ENCODE results near the gene ZNF862.
"Not testable (repeated sequence)": the region's sequence is repeated elsewhere in the genome, so short reads cannot be mapped to it uniquely, and the experiment has no call there.

The ZNF862 gene

DNA sequence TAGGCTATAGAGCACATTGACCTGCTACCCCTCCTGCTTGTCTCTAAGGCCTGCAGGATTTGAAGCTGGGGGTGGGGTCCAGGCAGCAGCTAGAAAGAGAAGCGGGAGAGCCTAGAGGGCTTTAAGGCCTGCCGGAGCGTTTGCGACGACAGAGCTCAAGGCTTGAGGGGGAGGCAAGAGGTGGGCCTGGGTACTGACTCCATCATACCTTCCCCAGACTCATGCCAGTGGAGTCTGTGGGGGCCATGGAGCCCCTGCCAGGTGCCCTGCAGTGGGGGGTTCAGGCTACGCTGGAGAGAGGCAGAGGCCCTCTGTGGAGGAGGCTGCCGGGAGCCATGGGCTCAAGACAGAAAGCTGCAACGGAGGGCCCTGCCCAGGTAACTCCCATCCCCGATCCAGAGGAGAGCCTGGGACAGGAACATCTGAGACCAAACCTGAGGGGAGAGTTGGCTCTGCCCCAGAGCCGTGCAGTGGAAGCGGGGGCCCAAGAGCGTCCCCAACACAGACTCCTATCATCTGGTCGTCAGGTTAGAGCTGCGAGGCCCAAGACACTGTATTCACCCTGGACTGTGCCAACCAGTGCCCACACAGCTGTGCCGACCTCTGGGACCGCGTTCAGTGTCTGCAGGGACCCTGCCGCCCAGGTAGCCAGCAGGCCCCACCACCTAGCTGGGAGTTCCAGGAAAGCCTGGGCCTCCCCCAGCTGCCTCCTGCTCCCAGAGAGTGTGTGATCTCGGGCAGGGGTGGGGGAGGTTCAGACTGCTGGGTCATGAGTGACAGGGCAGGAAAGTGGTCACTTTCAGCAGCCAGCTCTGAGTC is 13.2 kb upstream of the ZNF862 start:
- no peak for DNase-seq (ENCODE audit: low spot score)

DNA sequence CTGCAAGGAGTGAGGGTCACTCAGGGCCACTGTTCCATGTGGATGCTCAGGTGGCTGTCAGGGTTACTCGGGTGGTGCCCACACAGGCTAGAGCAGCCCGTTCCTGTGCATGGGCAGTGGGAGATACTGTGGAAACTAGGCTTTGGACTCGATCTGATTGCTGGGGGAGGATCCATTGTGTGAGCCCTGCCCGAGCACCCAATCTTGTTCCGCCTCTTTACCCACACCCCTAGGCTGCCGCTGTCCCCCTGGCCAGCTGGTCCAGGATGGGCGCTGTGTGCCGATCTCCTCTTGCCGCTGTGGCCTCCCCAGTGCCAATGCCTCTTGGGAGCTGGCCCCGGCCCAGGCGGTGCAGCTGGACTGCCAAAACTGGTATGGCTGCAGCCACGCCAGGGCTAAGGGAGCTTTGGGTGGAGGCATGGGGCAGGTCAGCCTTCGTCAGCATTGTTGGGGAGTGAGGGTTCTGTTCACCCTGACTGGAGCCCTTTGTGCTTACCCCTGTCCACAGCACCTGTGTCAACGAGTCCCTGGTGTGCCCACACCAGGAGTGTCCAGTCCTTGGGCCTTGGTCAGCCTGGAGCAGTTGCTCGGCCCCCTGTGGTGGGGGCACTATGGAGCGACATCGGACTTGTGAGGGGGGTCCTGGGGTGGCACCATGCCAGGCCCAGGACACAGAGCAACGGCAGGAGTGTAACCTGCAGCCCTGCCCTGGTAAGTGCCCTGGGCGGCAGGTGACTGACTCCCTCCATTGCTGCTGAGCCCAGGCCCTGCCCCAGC is 12.4 kb upstream of the ZNF862 start:
- no peak for DNase-seq (ENCODE audit: low spot score)

DNA sequence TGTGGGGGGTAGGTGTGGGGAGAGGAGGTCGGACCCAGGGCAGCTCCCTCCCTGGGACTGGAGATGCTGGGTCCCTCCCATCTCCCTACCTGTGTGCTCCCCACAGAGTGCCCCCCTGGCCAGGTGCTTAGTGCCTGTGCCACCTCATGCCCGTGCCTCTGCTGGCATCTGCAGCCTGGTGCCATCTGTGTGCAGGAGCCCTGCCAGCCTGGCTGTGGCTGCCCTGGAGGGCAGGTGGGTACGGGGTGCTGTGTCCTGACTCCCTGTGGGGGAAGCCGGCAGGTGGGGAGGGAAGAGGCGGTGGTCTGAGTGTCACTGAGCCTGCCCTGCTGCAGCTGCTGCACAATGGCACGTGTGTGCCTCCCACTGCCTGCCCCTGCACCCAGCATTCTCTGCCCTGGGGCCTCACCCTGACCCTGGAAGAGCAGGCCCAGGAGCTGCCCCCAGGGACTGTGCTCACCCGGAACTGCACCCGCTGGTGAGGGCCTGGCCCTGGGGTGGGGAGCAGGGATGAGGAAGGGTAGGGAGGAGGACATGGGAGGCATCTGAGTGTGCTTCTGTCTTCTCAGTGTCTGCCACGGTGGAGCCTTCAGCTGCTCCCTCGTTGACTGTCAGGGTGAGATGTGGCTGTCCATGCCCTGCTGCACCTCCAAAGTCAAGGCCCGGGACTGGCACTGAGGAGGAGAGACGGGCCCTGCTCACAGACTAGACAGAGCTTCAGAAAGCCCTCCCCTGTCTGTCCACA is 11.7 kb upstream of the ZNF862 start:
- no peak for DNase-seq (ENCODE audit: low spot score)

DNA sequence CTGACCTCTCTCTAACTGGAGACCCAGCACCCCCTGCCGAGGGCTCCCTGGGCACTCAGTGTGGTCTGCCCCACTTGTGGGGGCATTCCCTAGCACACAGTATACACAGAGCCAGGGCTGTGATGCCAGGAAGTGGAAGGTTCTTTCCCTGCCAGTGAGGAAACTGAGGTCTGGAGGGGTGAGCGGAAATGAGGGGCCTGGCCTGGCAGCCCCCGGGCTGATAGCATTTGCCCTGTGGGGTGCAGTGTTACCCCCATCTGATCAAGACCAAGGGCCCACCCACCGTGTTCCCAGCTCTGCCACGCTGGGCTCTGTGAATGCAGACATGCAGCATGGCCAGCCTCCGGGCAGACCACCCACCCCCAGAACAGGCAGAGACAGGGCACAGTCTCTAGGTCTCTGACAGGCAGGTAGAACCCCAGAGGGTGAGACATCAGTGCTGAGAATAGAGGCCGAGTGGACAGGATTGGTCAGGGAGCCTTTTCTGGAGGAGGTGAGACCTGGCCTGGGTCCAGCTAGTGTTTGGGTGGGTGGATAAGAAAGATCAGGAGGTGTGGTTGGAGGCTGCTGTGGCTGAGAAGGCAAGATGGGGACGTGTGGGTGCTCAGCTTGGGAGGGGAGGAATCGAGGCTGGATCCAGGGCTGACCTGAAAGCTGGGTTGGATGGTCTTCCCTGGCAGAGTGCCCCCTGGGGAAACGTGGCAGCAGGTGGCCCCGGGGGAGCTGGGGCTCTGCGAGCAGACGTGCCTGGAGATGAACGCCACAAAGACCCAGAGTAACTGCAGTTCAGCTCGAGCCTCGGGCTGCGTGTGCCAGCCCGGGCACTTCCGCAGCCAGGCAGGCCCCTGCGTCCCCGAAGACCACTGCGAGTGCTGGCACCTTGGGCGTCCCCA is 10.8 kb upstream of the ZNF862 start:
- no peak for DNase-seq (ENCODE audit: low spot score)

DNA sequence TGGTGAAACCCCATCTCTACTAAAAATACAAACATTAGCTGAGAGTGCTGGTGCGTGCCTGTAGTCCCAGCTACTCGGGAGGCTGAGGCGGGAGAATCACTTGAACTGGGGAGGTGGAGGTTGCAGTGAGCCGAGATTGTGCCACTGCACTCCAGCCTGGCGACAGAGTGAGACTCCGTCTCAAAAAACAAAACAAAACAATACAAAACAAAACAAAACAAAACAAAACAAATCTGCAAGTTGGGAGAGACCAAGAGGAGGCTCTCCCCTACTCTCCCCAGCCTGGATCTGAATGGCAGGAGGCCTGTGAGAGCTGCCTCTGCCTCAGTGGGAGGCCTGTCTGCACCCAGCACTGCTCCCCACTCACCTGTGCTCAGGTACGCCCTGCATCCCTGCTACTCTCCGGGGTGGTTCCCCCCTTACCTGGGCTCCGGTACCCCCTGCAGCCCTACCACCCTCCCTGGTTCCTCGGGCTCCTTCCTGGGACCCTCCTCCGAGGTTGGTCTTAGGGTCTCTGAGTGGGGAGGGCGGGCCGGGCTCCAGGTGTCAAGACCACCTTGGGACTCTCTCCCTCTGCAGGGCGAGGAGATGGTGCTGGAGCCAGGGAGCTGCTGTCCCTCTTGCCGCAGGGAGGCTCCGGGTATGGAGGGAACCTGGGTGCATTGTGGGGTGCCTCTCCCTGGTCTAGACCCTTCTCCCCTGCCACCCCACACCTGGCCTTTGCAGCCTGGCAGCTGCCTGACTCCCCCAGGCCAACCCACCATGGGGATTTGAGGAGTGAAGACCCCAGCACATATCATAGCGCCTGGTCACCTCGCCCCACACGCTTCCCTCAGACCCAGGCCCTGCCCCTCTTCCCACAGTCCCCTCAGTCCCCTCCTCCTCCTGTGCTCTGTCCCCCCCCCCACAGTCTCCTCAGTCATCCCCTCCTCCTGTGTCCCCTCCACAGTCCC is 9.5 kb upstream of the ZNF862 start:
- DNase-seq (ENCODE audit: low spot score) = no peak

DNA sequence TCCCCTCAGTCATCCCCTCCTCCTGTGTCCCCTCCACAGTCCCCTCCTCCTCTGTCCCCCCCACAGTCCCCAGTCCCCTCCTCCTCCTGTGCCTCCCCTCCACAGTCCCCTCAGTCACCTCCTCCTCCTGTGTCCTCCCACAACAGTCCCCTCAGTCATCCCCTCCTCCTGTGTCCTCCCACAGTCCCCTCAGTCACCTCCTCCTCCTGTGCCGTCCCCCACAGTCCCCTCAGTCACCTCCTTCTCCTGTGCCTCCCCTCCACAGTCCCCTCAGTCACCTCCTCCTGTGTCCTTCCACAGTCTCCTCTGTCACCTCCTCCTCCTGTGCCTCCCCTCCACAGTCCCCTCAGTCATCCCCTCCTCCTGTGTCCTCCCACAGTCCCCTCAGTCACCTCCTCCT is 7.6 kb upstream of the ZNF862 start:
- DNase-seq (ENCODE audit: low spot score) = not testable (repeated sequence)

DNA sequence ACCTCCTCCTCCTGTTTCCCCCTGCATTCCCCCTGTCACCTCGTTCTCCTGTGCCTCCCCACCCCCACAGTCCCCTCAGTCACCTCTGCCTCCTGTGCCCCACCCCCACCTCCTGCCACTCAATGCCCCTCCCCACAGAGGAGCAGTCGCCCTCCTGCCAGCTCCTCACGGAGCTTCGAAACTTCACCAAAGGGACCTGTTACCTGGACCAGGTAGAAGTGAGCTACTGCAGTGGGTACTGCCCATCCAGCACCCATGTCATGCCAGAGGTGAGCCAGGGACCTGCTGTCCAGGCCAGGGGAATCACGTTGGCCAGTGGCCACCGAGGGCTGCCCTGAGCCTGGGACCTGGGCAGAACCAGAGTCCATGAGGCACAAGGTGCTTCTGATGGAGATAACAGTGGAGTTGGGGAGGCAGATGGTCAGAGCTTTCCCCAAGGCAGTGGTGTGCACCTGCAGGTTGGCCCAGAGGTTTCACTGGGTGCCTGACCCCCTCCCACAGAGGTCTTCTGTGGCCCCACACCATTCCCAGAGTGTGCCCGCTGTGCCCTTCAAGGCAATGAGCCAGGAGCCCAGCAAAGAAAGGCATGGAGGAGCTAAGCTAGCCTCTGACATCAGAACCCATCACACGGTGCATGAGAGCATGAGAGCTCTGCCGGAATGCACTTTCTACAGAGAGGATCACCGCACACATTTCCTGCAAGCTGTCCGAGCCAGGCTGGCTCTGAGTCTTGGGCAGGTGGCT is 7.0 kb upstream of the ZNF862 start:
- no peak for DNase-seq (ENCODE audit: low spot score)

DNA sequence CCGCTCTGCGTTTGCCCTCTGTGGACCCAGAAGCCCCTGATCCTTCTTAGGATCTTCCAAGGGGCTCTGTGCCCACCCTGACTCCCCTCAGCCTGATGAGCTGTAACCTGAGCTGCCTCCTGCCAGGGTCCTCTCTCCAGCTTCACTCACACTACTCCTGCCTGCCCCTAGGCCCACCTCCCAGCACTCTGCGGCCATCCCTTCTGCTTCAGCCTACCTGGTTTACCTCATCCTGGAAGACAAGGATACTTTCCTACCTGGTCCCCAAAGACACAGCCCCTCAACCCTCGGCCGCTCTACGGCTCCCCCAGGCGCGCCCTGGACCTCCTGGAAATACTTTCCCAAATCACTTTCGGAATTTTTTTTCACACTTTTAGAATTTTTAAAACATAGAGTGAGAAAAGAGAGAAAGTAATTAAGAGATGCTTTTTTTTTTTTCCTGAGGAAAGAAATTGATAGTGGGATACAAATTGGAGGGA is 6.4 kb upstream of the ZNF862 start:
- no peak for DNase-seq (ENCODE audit: low spot score)

DNA sequence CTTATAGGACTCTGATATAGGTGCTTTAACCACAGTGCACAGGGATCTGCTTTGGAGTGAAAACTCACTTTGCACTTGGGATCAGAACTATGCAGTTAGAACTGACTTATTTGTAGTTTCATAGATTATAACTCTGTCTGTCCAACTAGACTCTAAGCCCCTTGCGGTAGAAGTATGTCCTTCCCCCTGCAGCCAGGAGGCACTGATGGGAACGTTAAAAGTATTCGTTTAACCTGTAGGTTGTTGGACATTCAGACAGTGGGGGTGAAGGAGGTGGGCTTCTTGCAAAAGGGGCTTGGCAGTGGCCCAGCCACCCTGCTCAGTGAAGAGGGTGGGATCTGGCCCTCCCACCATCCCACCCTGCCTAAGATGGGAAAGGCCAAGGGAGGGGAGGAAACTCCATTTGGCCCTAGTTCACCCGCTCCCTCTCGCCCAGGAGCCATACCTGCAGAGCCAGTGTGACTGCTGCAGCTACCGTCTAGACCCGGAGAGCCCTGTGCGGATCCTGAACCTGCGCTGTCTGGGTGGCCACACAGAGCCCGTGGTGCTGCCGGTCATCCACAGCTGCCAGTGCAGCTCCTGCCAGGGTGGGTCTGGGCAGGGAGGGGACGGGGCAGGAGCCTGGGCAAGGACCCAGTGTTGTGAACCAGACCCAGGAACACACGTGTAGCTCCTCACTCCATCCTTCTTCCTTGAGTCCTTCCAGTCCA is 5.7 kb upstream of the ZNF862 start:
- no peak for DNase-seq (ENCODE audit: low spot score)

DNA sequence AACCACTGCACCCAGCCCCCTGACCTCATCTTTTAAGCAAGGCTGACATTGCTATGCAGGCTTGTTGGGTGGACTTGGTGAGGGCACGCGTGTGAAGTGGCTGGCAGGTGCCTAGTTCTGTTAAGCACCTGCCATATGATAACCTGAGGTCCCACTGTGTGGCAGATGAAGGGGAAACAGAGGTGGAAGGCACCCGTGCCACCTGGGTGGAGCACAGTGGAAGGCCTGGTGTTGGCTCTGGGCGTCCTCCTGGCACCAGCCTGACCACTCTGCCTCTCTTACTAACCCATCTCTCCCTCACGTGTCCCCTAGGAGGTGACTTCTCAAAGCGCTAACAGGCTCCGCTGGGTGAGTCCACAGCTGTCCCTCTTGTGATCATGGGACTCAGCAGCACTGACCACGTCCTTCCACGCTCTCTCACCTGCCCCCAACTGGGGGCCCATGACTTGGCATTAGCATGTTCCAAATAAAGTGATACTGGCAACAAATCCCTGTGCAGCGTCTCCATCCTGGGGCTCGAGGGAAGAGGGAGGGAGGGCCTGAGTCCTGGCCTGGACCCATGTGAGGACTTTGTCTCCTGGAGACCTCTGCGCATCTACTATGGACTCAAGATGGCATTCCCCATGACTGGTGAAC is 4.6 kb upstream of the ZNF862 start:
- no peak for DNase-seq (ENCODE audit: low spot score)

DNA sequence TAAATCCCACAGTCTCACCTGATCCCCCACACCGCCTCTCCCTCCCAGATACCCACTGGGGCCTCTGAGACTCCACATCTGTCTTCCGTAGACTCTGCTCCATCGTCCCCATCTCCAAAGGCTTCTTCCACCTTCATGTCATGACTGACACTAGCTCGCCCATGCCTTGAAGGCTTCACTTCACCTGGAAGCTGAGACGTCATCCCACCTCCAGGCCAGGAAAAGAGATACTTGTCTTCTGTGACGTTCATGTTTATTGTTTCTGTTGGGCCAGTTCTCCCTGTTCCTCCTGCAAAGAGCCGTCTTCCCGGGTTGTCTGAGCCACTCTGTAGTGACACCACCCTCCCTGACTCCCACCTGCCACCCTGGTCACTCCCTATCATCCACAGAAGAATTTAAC is 3.6 kb upstream of the ZNF862 start:
- no peak for DNase-seq (ENCODE audit: low spot score)

DNA sequence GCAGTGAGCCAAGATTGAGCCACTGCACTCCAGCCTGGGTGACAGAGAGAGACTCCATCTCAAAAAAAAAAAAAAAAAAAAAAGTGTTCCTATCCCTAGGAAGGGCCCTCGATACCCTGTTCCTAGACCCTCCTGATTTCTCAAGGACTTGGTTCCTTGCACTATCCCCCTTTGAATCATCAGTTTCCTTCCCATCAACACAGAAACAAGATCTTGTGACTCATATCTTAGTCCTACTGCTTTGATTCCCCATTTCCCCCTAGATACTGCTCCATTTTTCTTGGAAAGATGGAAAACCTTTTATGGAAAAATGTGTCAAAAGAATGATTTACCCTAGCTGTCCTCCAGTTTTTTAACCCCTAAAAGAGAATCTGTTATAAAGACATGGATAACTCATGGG is 1.7 kb upstream of the ZNF862 start:
- DNase-seq (ENCODE audit: low spot score) = no peak

DNA sequence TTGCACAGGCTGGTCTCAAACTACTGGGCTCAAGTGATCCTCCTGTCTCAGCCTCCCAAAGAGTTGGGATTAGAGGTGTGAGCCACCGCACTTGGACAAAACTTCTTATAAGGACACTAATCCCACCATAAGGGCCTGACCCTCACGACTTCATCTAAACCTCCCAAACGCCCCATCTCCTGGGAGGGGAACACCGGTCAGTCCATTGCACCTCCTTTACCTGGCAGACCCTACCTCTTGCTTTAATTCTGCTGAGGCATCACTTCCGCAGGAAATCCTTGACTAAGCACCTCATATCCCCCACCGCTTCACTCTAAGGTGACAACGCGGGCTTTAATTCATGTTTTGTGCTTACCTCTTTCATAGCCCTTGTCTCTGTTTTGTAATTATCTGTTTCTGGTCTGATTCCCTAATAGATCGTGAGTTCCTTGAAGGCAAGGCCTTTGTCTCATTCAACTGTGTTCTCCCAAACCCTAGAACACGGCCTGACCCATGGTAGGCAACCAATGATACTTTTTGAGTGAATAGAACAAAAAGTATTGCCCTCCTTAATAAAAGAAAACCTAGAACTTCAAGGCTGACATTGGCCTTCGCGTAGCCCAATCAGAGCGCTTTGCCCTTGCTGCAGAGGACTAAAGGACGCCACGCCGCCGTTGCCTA is 481 bp upstream of the ZNF862 start:
- DNase-seq (ENCODE audit: low spot score) = no peak

DNA sequence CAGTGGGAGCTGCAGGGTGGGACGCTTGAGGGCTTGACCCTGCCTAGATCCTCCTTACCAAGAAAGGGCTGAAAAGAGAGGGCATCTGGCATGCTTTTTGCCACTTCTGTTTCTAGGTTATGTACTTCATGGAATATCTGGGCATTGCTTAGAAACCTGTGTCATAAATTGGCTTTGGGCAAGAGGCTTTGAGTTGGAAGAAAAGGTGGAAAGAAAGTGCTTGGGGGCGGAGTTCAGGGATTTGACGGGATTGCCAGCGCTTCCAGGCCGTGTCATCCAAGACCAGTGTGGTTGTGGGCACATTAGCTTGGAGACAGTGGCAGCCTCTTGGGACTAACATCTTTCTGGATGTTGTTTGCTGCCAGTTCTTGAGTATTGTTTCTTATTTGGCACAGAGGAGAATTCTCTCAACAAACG is 825 bp downstream of the ZNF862 start:
- peak; percentile 48 for DNase-seq (ENCODE audit: low spot score)

DNA sequence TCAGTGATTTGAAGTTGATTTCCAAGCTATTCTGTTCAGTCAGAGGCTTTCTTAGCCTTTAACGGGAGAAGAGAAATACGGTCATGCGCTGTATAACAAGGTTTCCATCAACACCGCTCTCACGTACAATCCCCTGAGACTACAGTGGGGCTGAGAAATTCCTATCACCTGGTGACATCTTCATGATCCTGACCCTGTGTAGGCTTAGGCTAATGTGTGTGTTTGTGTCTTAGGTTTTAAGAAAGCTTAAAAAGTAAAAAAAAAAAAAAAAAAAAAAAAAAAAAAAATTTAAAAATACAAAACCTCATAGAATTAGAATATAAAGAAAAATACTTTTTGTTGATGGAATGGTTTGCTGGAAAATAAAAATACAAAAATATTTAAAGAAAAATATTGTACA is 1.8 kb downstream of the ZNF862 start:
- DNase-seq (ENCODE audit: low spot score) = no peak

DNA sequence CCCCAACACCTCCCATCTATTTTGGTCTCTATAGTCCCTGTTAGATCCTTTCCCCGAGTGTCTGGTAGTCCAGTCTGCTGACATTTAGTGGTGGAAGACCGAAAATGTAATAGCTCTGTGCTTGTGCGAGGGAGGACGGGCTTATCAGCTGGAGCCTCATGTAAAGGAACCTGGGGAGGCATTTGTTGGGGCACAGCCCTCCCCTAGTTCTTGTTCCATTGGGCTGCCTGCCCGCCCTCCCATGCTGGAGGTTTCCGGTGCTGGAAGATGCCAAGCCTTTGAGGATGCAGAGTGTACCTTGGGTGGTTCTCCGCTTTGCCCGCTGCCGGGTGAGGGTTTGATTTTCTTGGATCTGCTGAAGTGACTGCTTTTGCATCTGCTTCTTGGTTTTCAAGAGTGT is 5.4 kb downstream of the ZNF862 start:
- DNase-seq (ENCODE audit: low spot score) = no peak

DNA sequence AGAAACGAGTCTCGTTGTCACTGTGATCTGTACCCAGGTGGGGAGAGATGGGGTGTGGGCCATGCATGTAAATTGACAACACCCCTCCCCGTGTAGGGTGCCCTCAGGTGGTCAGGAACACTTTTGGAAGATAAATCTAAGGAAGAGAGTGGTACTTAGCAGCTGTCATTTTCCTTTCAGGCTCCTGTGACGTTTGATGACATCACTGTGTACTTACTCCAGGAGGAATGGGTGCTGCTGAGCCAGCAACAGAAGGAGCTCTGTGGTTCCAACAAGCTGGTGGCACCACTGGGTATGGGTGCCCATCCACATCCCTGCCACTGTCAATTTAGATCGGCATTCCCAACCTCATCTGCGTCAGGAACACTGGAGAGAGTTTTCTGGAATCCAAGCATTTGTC is 6.3 kb downstream of the ZNF862 start:
- DNase-seq (ENCODE audit: low spot score) = no peak
